GM12873 (cell line): ENCODE measurements around the gene HACD3.

Source experiments
- TF ChIP-seq, protein P1 (sequence below): IDR thresholded peaks from 2 replicates; pipeline ENCODE4 v1.5.1; 2012; ENCODE audit warnings: low read depth, mild to moderate bottlenecking, moderate library complexity, low read length, control low read depth; ENCODE audit not compliant: insufficient read depth; ENCODE audit errors: missing control alignments

The HACD3 gene, protein sequence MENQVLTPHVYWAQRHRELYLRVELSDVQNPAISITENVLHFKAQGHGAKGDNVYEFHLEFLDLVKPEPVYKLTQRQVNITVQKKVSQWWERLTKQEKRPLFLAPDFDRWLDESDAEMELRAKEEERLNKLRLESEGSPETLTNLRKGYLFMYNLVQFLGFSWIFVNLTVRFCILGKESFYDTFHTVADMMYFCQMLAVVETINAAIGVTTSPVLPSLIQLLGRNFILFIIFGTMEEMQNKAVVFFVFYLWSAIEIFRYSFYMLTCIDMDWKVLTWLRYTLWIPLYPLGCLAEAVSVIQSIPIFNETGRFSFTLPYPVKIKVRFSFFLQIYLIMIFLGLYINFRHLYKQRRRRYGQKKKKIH

GRCh38 chr15:65530318-65531111 lies at the start of gene HACD3:
HACD3 (plus strand) TSS chr15:65530463; CDS start chr15:65530632, 169 bp downstream.
- TF ChIP-seq, protein P1, sequence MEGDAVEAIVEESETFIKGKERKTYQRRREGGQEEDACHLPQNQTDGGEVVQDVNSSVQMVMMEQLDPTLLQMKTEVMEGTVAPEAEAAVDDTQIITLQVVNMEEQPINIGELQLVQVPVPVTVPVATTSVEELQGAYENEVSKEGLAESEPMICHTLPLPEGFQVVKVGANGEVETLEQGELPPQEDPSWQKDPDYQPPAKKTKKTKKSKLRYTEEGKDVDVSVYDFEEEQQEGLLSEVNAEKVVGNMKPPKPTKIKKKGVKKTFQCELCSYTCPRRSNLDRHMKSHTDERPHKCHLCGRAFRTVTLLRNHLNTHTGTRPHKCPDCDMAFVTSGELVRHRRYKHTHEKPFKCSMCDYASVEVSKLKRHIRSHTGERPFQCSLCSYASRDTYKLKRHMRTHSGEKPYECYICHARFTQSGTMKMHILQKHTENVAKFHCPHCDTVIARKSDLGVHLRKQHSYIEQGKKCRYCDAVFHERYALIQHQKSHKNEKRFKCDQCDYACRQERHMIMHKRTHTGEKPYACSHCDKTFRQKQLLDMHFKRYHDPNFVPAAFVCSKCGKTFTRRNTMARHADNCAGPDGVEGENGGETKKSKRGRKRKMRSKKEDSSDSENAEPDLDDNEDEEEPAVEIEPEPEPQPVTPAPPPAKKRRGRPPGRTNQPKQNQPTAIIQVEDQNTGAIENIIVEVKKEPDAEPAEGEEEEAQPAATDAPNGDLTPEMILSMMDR = no peak

DNA sequence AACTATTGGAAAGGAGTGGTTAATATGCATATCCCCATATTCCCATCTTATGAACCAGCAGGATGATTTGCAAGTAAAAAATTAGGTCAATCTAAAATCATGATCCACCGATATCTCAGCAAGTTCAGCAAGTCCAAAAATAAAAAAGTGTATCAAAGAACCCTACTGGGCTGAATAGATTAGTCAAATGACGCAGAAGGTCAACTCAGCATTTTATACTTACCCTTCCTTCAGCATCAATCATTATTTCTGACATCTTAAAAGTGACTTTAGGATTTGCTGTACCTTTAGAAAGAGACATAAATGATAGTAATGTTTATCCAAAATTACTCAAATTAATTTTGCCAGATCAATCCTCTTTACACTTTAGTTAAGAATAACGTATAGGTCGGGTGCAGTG lies 45.4 kb upstream of the HACD3 start:
- TF ChIP-seq, protein P1 = no peak

DNA sequence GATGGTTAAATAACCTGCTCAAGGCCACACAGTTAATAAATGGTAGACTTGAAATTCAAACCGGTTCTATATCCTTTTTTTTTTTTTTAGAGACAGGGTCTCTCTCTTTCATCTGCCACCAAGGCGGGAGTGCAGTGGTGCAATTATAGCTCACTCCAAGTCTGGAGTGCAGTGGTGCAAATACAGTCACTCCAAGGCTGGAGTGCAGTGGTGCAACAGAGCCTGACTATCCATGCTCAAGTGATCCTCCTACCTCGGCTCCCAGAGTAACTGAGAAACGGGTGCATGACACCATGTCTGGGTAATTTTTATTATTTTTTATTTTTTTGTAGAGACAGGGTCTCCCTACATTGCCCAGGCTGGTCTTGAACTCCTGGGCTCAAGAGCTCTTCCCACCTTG lies 36.2 kb upstream of the HACD3 start:
- TF ChIP-seq, protein P1 = no peak

DNA sequence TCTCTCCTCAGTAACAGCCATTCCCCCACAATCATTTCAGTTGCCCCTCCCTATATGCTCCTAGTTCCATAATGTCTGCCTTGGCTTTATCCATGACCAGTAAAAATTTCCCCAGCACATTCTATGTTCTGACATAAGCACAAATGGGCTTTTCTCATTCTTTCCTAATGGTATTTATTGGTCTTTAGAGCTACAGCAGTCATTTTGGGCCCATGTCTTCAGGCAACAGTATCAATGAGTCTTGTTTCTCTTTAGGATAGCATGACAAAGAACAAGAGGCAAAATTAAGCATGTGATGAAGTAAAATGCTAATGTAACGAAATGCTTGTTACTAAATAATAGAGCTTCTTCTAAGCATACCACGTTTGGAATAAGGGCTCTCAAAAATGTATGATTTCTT lies 20.9 kb upstream of the HACD3 start:
- TF ChIP-seq, protein P1 = no peak

GRCh38 chr15:65512189-65512588 lies 18.1 kb upstream of the HACD3 start:
- TF ChIP-seq, protein P1 = no peak

DNA sequence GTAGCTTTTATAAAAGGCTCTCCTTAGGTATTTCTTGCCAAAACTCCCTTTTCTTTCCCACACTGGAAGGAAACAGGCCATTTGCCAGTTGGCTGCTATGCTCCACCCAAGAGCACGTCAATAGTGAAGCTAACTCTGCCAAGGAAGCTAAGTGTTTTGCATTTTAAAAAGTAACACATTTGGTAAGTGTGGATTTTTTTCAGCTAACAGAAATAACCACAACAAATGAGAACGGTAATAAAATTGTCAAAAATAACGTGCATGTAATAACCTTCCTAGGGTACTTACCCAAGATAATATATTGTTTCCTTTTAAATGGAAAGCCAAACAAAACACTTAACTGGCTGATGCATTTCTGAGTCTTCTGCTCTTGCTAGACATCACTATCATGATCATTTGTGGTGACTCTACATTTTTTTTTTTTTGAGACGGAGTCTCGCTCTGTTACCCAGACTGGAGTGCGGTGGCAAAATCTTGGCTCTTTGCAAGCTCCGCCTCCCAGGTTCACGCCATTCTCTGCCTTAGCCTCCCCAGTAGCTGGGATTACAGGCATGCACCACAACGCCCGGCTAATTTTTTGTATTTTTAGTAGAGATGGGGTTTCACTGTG lies 17.4 kb upstream of the HACD3 start:
- TF ChIP-seq, protein P1 = no peak
